ENCODE results near the gene GPA33. TPM values are rescaled to one million over a fixed set of nuclear protein-coding genes. Genes with fewer than 3 reads are reported as not detected.

GPA33 gene
- total and polyA plus RNA-seq, 10 donors = 0.07 to 1.4 (median 0.79) TPM

DNA sequence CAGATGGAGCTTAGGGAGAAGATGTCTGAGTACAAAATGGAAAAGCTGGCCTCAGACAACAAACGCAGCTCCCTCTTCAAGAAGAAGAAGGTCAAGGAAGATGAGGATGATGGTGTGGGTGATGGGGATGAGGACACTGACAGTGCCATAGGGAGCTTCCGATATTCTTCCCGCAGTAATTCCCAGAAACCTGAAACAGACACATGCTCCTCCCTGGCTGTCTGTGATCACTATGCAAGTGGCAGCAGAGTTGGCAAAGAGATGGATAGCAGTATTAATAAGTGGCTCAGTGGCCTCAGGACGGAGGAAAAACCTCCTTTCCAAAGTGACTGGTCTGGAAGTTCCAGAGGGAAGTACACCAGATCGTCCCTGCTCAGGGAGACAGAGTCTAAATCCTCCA, 37.5 kb upstream of the GPA33 start:
- DNase-seq = no peak
- Histone ChIP-seq H3K9me3 (no peaks in the 10 kb centered on the region), H3K4me1 (no peaks in the 10 kb centered on the region), H3K27me3 (replicated peaks in 1 of 7) (peaks cover 0 to 48% (median 3%) of the 10 kb centered on the region in 7 donors), H3K4me3 (no peak overlapping the region), H3K36me3 (no peaks in the 10 kb centered on the region), H3K27ac (no peak overlapping the region)
- TF ChIP-seq, protein P1, sequence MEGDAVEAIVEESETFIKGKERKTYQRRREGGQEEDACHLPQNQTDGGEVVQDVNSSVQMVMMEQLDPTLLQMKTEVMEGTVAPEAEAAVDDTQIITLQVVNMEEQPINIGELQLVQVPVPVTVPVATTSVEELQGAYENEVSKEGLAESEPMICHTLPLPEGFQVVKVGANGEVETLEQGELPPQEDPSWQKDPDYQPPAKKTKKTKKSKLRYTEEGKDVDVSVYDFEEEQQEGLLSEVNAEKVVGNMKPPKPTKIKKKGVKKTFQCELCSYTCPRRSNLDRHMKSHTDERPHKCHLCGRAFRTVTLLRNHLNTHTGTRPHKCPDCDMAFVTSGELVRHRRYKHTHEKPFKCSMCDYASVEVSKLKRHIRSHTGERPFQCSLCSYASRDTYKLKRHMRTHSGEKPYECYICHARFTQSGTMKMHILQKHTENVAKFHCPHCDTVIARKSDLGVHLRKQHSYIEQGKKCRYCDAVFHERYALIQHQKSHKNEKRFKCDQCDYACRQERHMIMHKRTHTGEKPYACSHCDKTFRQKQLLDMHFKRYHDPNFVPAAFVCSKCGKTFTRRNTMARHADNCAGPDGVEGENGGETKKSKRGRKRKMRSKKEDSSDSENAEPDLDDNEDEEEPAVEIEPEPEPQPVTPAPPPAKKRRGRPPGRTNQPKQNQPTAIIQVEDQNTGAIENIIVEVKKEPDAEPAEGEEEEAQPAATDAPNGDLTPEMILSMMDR (IDR thresholded peaks at IDR 0.05 in 8 of 11, conservative IDR thresholded peaks at IDR 0.05 in 3 of 11) = no peak
- no peak for TF ChIP-seq POLR2A (IDR thresholded peaks at IDR 0.05)
- no peak for TF ChIP-seq POLR2AphosphoS5 (IDR thresholded peaks at IDR 0.05)
- intact Hi-C loops (cut with DNase I; ENCODE audit: low total_unique reads) = no loop called here
- 77 to 89% (median 85%) methylated on average over 5 of the region's 5 CpGs for WGBS, 5 donors

DNA sequence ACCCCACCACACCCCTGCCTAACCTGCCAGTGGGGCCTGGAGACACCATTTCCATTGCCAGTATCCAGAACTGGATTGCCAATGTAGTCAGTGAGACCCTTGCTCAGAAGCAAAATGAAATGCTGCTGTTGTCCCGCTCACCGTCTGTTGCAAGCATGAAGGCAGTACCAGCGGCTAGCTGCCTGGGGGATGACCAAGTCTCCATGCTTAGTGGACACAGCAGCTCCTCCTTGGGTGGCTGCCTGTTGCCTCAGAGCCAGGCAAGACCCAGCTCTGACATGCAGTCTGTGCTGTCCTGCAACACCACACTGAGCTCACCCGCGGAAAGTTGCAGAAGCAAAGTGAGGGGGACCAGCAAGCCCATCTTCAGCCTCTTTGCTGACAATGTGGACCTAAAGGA, 37.1 kb upstream of the GPA33 start:
- WGBS, 5 donors = 93 to 98% (median 93%) methylated on average over 4 to 5 of the region's 5 CpGs
- no peaks in the 10 kb centered on the region for H3K36me3 ChIP-seq
- intact Hi-C loops (cut with DNase I; ENCODE audit: low total_unique reads) = no loop called here
- H3K4me3 ChIP-seq = no peak overlapping the region
- no peak for TF ChIP-seq POLR2AphosphoS5 (IDR thresholded peaks at IDR 0.05)
- no peak for TF ChIP-seq POLR2A (IDR thresholded peaks at IDR 0.05)
- TF ChIP-seq, protein P1 (IDR thresholded peaks at IDR 0.05 in 8 of 11, conservative IDR thresholded peaks at IDR 0.05 in 3 of 11) = no peak
- H3K27ac ChIP-seq = no peak overlapping the region
- H3K9me3 ChIP-seq = no peaks in the 10 kb centered on the region
- no peak for DNase-seq
- H3K27me3 ChIP-seq (replicated peaks in 1 of 7) = peaks cover 0 to 48% (median 3%) of the 10 kb centered on the region in 7 donors
- H3K4me1 ChIP-seq = no peaks in the 10 kb centered on the region

DNA sequence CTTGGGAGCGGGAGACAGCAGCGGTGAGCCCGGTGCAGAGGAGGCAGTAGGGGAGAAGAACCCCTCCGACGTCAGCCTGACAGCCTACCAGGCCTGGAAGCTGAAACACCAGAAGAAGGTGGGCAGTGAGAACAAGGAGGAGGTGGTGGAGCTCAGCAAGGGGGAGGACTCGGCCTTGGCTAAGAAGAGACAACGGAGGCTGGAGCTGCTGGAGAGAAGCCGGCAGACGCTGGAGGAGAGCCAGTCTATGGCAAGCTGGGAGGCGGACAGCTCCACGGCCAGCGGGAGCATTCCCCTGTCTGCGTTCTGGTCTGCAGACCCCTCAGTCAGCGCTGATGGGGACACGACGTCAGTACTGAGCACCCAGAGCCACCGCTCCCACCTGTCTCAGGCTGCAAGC, 36.6 kb upstream of the GPA33 start:
- DNase-seq = no peak
- TF ChIP-seq POLR2AphosphoS5 (IDR thresholded peaks at IDR 0.05) (no peak), POLR2A (IDR thresholded peaks at IDR 0.05) (no peak)
- TF ChIP-seq, protein P1 (IDR thresholded peaks at IDR 0.05 in 8 of 11, conservative IDR thresholded peaks at IDR 0.05 in 3 of 11) = no peak
- peaks cover 0 to 51% (median 3%) of the 10 kb centered on the region in 7 donors for H3K27me3 ChIP-seq (replicated peaks in 1 of 7)
- no peaks in the 10 kb centered on the region for H3K36me3 ChIP-seq
- intact Hi-C loops (cut with DNase I; ENCODE audit: low total_unique reads) = no loop called here
- H3K4me1 ChIP-seq = peaks cover 0 to 2% (median under 1%) of the 10 kb centered on the region in 6 donors
- WGBS, 5 donors = 90 to 94% (median 93%) methylated on average over 17 of the region's 17 CpGs
- no peak overlapping the region for H3K27ac ChIP-seq
- no peaks in the 10 kb centered on the region for H3K9me3 ChIP-seq
- H3K4me3 ChIP-seq = no peak overlapping the region

DNA sequence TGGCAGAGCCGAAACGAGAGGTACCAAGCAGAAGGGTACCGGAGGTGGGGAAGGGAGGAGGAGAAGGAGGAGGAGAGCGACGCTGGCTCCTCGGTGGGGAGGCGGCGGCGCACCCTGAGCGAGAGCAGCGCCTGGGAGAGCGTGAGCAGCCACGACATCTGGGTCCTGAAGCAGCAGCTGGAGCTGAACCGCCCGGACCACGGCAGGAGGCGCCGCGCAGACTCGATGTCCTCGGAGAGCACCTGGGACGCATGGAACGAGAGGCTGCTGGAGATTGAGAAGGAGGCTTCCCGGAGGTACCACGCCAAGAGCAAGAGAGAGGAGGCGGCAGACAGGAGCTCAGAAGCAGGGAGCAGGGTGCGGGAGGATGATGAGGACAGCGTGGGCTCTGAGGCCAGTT, 36.1 kb upstream of the GPA33 start:
- 88 to 95% (median 92%) methylated on average over 28 of the region's 28 CpGs for WGBS, 5 donors
- intact Hi-C loops (cut with DNase I; ENCODE audit: low total_unique reads) = no loop called here
- TF ChIP-seq, protein P1 (IDR thresholded peaks at IDR 0.05 in 8 of 11, conservative IDR thresholded peaks at IDR 0.05 in 3 of 11) = no peak
- TF ChIP-seq POLR2AphosphoS5 (IDR thresholded peaks at IDR 0.05) (no peak), POLR2A (IDR thresholded peaks at IDR 0.05) (no peak)
- Histone ChIP-seq H3K36me3 (no peaks in the 10 kb centered on the region), H3K27me3 (replicated peaks in 1 of 7) (peaks cover 0 to 52% (median 6%) of the 10 kb centered on the region in 7 donors), H3K27ac (no peak overlapping the region), H3K9me3 (no peaks in the 10 kb centered on the region), H3K4me1 (peaks cover 0 to 7% (median 5%) of the 10 kb centered on the region in 6 donors), H3K4me3 (no peak overlapping the region)
- DNase-seq = no peak
